NK-92 (cell line): ENCODE results near the gene FOXN4.

ENCODE experiments used
- DNase-seq: peaks from one replicate; lab custom pipeline; 2025; ENCODE audit not compliant: unreplicated experiment; lab: John Stamatoyannopoulos, UW

Gene FOXN4

DNA sequence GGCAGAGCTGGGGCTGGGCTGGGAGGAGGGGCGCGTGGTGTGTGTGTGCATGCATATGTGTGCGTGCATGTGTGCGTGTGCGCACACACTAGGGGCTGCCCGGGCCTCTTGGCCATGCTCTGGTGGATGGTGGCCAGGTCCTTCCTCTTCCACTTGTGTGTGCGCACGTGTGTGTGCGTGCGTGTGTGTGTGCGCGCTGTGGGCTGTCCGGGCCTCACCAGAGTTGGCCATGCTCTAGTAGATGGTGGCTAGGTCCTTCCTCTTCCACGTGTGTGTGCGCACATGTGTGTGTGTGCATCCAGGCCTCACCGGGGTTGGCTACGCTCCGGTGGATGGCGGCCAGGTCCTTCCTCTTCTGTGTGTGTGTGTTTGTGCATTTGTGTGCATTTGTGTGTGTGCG is 24.7 kb downstream of the FOXN4 start:
- DNase-seq, result no peak

DNA sequence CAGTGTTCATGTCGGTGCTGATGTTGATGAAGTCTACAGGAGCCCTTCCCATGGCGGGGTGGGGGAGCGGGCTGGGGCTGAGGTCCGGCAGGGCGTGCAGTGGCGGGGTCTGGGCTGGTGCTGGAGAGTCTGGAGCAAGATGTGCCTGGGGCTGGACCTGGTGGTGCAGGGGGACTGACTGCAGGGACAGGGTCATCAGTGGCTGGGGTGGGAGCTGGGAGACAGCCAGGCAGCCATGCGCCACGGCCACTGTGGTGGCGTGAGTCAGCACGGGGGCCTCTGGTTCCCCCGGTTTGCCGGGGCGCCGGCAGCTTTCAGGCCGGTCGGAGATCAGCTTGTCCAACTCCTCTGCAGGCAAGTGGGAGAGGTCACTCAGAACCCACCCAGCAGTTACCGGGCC is 27.6 kb downstream of the FOXN4 start:
- DNase-seq, result no peak

DNA sequence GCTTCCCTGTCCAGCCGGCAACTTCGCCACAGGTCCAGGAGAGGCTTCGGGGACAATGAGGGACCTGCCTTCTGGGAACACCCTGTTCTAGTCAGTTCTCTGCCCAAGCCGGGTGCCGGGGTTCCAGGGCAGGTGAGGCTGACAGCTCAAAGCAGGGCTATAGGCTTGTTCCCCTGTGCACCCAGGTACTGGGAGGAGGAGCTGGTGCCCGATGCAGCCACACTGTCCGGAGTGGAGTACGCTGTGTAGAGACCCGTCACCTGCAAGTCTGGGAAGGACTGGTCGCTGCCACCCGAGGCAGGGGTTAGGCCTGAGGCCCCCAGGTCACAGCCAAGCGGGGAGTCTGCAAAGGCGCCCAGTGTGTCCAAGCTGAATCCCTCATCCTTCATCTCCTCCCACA is 29.6 kb downstream of the FOXN4 start:
- DNase-seq, result no peak

DNA sequence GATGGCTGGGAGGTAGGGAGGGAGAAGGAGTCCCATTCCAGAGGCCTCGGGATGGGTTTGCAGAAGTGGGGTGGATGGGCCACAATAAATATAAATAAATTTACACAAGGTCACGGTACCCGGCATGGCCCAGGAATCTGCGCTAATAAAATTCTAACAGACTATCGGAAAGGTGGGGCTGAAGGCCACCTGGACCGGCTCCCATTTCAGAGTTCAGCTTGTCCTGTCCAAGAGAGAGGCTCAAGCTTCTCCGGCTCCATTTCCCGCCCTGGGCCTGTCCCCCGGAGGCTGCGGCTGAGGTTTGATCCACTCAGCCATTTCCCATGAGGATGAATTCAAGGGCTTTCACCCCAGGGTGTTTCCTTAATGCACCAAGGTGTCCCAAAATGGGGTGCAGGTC is 30.2 kb downstream of the FOXN4 start:
- DNase-seq, result no peak

DNA sequence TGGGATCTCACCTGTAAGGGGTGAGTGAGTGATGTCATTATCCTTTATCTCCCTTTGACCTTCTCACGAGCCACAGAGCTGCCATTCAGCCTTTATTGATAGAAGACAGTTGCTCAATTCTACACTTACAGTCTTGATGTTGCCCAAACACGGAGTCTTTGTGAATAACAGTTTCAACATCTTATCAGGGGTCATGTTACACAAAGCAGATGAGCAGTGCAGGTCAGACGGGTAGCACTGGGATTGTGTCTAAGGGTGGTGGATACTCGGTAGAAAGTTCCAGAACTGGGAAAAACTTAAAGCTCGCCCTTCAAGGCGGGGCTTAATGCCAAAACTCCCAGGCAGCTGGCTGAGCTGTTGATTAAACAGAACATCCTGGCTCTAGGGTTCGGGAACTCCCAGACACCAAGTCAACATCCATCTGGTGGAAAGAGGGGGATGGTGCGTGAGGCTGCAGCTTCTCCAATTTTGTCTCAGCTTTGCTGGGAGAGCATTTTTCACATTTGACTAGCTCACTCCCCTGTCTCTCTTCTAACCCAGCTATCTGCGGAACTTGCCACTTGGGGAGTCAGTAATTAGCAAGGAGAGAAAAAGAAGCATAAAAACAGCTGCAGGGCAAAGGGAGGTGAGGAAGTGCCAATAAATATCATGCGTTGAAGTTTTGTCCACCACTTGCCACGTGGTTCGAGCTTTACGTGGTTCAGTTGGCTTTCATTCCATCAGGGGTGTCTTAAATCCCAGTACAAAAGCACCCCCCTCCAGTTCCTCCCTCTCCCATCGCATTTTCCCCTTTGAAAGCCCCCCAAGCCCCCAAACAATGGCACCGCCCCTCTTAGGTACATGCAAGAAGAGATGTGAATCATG is 31.0 kb downstream of the FOXN4 start:
- DNase-seq, result no peak

DNA sequence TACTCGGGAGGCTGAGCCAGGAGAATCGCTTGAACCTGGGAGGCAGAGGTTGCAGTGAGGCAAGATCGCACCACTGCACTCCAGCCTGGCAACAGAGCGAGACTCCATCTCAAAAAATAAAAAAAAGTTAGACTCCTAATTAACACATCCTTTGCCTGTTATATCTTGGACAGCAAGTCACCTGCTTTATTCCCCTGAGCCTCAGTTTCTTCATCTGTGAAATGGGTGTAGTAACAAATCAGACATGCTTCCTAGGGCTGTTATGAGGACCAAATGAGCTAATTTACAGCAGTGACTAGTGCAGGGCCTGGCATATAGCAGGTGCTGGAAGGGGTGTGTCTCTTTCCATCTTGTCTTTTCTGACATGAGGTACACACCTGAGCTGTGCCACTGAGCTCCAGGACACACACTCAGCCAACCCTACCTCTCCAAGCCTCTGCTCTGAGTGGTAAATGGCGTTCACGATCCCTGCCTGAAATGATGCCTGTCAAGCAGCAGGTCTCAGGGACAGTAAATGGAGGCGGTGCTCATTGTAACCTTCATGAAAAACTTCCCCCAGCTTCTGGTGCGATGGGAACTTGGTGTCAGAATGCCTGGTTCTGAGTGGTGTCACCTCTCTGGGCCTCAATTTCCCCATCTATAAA is 31.7 kb downstream of the FOXN4 start:
- no peak for DNase-seq

DNA sequence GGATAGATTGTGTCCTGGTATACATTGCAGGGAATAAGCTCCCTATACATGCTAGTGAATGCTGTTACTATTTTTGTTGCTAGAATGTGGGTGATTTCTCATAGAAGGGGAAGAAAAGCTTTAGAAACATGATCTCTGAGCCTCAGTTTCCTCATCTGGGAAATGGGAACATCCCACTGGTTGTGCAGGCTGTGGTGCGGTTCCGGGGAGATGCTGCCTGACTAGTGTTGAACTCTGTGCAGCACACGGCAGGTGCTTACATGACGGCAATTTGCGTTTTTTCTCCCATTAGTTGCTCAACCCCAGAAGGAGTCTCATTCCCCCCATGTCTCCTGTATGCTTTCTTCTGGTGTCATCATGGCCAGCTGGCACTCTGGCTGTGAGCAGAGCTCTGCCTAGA is 32.9 kb downstream of the FOXN4 start:
- DNase-seq, result no peak

DNA sequence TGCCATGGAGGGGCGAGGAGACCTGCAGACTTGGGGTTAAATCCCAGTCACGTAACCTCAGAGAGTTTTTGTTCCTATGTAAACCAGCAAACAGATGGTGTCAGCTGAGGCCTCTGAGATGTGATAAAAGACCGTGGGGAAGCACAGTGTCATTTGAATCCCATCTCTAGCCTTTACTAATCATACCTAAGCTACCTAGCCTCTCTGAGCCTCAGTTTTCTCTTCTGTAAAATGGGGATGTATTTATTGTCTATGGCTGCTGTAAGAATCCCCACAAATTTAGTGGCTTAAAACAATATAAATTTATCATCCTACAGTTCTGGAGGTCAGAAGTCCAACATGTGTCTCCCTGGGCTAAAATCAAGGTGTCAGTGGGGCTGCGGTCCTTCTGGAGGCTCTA is 33.9 kb downstream of the FOXN4 start:
- no peak for DNase-seq

DNA sequence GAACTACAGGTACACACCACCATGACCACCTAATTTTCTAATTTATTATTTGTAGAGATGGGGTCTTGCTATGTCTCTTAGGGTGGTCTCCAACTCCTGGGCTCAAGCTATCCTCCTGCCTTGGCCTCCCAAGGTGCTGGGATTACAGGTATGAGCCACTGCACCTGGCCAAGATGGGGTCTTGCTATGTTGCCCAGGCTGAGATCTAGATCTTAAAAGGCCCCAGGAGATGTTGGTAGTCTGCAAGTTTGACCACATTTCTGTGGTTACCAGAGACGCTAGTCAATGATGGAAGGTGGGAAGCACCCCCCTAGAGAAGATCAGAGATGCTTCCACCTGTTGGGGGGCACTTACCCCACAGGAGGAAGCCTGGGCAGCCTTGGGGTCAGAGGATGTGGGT is 34.7 kb downstream of the FOXN4 start:
- DNase-seq, result no peak

DNA sequence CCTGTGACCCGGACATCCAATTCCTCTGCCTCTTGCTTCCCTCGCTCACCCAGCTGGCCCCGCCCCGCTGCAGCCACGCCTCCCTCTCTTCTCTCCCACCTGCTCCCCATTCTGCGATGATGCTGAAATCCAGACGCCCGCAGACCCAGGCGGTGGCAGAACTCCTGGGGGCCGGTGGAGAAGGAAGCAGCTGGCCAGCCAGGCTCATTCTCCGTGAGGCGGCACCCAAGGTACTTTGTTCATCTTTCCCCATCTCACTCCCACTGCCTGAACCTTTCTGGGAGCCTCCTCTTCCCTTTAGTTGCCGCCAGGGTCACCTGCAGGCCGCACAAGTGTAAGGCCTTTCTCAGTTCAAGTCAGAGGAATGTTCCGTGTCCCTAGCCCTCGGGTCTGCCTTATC is 35.7 kb downstream of the FOXN4 start:
- DNase-seq, result no peak

DNA sequence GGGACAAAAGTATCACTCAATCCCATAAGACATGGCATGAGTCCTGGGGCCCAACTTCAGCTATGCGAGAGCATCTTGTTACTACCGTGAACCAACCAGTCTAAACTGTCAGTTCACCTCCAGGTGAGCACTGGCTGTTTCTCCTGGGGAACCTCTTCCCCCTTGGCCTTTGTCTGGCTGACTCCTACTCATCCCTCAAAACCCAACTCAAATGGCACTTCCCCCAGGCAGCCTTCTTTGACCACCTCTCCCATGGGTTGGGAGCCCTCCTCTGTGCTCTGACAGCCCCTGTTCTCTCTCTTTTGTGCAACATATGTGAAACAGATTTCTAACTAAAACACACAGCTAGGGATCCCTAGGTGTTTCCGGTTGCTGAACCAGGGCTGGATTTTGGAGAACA is 37.7 kb downstream of the FOXN4 start:
- DNase-seq, result no peak

DNA sequence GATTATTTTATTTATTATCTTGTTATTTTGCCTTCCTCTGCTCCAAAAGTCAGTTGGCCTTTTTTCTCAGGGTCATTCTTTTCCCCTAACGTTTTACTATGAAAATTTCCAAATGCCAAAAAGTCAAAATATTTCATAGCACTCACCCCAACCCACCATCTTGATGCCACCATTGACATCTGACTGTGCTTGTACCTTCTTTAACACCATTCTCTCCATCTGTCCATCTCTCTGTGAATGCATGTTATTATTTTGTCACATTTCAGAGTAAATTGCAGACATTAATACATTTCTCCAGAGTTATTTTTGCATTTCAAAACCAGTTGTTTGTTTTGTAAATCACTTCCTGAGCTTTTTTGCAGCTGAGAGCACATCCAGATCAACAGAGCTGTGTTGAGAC is 38.6 kb downstream of the FOXN4 start:
- no peak for DNase-seq

DNA sequence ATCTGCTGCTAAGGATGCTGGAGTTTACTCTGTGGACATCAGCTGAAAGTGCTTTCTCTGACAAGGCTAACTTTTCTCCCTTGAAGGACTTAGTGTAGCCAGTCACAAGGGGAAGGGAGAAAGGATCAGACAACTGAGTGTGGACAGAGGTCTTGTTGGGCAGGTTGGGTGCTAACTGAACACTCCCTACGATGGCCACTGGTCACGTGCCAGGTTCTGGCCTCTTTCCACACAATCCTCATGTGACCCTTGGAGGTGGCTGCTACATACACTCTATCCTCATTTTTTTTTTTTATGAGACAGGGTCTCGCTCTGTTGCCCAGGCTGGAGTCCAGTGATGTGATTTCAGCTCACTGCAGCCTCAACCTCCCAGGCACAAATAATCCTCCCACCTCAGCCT is 39.7 kb downstream of the FOXN4 start:
- DNase-seq, result no peak

DNA sequence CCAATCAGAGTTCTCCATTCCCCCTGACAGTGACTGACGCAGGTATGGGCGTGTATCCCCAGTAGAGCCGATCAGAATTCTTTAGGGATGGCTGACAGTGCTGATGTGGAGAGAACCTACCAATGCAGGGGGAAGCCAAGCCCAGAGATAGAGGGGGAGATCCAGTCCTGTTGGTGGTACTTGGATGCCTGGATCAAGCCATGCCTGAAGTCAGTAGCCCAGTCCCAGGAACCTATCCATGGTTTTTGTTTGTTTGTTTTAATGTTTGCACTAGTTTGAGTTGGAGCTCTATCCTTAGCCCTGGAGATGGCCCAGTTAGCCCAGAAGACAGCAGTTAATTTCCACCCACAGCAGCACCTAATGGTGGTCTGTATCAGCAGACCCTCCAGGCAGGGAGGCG is 40.2 kb downstream of the FOXN4 start:
- no peak for DNase-seq

DNA sequence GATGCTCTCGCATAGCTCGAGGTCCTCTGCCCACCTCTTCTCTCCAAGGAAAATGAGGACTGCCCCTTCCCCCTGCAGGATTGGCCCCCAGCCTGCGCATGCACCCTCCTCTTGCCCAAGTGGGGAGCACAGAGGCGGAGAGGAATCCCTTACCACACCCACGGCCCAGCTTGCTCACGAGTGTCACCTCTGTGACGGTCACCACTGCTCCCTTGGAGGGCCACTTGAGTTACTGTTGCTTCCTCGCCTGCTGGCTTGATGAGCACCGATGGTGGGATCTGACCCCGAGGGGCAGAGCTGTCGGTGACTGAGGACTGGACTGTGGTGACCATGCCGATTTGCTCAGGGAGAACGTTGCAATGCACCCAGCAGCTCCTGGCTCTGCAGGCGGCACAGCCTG is 41.7 kb downstream of the FOXN4 start:
- no peak for DNase-seq

DNA sequence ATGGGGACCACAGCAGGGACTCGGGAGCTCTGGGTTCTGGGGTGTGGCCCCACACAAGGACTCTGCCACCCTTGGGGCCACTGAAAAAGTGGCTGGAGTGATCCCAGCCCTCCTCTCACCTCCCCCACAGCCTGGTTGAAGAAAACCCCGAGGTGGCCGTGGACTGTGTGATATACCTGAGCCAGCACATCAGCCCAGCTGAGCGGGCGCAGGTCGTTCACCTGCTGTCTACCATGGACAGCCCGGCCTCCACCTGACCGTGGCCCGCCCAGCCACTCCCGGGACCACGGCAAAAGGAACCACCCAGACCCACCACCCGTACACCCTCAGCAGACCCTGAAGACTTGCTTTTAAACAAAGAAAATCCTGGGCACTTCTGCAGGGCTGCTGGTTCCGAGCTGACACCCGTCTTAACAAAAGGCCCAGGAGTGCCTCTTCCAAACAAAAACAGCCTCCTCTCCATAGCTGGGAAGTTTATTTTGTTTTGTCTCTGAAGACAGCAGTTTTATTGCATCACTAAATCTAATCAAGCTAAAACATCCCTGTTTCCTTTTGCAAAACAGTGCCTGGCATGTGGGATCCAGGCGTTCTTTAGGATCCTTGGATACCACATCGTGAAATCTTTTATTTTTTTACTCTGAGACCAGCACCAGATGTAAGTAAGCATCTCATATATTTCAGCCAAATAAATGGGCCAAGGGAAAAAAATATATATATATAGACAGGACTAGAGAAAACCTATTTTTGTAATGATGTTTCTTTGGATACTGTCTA is 42.8 kb downstream of the FOXN4 start:
- DNase-seq, result no peak

DNA sequence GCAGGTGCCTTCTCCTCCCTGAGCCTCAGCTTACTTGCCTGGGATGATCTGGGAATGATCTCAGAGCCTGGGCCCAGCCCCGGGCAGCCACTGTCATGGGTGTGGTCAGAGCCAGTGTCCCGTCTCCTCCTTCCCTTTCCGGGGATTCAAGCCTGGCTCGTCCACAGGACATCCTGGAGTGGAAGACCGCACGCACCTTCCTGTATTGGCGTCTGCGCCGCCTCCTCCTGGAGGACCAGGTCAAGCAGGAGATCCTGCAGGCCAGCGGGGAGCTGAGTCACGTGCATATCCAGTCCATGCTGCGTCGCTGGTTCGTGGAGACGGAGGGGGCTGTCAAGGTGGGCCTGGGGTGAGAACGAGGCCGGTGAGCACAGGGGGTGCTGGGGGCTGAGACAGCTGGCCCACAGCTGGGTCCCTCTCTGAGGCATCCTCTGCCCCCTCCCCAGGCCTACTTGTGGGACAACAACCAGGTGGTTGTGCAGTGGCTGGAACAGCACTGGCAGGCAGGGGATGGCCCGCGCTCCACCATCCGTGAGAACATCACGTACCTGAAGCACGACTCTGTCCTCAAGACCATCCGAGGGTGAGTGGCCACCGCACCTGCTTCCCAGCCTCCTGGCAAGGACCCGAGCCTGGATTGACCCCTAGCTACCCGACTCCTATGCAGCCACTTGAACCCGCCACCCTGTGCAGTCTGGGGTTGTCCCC is 44.0 kb downstream of the FOXN4 start:
- no peak for DNase-seq

DNA sequence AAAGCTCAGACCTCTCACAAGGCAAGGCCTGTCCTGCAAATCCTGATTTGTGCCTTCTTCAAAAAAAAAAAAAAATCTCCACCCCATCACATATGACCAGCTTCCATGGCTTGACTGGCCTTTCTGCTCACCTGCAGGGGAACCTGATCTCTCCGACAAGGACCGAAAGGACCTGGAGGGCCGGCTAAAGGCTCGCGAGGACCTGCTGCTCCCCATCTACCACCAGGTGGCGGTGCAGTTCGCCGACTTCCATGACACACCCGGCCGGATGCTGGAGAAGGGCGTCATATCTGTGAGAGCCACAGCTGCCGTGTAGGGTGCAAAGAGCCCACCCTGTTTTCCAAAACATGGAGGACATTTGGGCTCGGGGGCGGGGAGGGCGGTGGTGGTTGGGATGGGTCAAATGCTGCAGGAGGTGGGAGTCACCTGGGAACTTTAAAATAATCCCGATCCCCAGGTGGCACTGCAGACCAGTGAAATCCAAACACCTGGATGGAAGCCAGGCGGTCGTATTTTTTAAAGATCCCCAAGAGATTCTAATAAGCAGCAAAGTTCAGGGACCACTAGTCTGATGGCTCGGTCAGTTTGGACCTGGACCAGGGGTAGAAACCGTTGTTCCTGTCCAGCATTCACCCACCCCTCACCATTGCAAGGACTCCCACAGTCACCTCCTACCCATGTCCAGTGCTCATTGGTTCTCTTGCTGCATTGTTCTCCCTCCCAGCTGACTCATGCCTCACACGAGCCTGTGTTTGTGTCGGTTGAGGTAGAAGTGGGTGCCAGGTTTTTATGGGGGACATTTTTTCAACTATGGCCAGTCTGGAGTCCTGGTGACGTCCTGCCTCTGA is 44.8 kb downstream of the FOXN4 start:
- DNase-seq, result no peak

DNA sequence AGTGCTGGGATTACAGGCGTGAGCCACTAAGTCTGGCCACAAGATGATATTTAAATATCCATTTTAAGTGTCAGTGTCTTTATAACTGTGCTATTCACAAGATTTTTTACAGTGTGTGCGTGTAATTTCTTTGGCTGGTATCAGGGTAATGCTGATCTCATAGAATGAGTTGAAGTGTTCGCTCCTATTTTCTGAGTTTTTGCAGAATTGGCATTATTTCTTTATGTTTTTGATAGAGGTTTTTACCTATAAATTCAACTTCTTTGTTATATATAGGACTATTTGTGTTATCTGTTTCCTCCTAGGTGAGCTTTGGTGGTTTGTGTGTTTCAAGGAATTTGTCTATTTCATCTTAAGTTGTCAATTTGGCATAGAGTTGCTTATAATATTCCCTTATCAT is 45.6 kb downstream of the FOXN4 start:
- DNase-seq, result no peak

DNA sequence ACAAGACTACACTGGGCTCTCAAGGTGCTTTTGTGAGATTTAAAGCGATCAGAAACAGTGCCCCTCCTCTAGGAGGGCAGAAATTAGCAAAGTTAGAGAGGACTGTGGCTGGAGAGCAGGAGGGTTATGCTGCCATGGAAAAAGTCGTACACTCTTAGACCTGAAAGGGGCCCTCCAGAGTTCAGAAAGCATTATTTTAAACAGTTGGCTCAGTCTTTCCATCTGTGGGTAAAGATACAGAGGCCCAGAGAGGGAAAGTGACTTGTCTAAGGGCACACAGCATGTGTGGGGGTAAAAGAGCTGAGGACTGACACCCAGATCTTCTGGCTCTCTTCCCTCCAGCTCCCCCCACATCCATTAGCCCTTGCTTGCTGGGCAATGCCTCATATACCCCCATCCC is 47.1 kb downstream of the FOXN4 start:
- DNase-seq, result no peak

DNA sequence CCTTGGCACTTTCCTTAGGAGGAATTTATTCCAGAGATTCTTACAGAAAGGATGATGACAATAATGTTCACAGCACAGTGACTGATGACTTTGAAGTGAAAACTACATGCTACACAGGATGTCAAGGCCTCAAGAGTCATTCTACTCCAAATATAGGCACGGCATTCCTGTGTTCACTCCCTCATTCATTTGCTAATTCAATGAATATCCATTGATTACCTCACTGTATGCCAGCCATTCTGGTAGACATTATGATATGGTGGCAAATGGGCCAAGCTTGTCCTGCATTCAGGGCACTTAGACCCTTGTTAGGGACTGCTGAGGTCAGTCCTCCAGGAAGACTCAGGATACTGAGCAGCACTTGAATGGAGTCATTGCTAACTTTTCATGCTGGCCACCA is 48.0 kb downstream of the FOXN4 start:
- no peak for DNase-seq
